IMR-90 (cell line): ENCODE data around the gene COL20A1. TPM values are rescaled to one million over a fixed set of nuclear protein-coding genes. Genes with fewer than 3 reads are reported as not detected.

Source experiments
- ATAC-seq: fragments of 200-7000 bp; cut with Tn5 transposase; 2 replicates; pipeline ENCODE4 v1.9.1; 2020; ENCODE audit warnings: low read depth, mild to moderate bottlenecking, moderate library complexity
- BruUV-seq: library from RNA; stranded (reverse); fragments of 400-500 nt; replicated peaks from 2 replicates; lab custom pipeline; 2021; lab: Mats Ljungman, UMichigan
- CTCF ChIA-PET: fragments of 300-600 bp; formaldehyde crosslinking; extraction: SDS; loops from one replicate; lab custom pipeline; 2021; ENCODE audit warnings: antibody characterized with exemption; lab: Yijun Ruan, JAX
- POLR2A ChIA-PET: fragments of 300-600 bp; sonication (Branson Sonifier 250); formaldehyde crosslinking; loops from one replicate; lab custom pipeline; 2022; ENCODE audit warnings: antibody characterized with exemption; ENCODE audit not compliant: unreplicated experiment; lab: Charles Lee
- DNase-seq: peaks from one replicate; pipeline ENCODE4 v3.0.0; 2013
- H2AFZ ChIP-seq: replicated peaks from 2 replicates; pipeline ENCODE3; 2013; ENCODE audit warnings: low read length, mild to moderate bottlenecking; ENCODE audit not compliant: poor library complexity
- H2AK5ac ChIP-seq: 2 replicates; pipeline ENCODE4 v1.6.1; 2013; ENCODE audit warnings: low read depth, low read length, inconsistent platforms
- H2AK9ac ChIP-seq: replicated peaks from 2 replicates; pipeline ENCODE3; 2013; ENCODE audit warnings: mild to moderate bottlenecking, low read depth, low read length, moderate library complexity; ENCODE audit not compliant: poor library complexity
- H2BK120ac ChIP-seq: 2 replicates; pipeline ENCODE4 v1.6.1; 2013; ENCODE audit warnings: low read depth, low read length, inconsistent platforms
- H2BK15ac ChIP-seq: 3 replicates; pipeline ENCODE4 v1.6.1; 2013; ENCODE audit warnings: low read depth, low read length, inconsistent platforms
- H2BK20ac ChIP-seq: 2 replicates; pipeline ENCODE4 v1.6.1; 2013; ENCODE audit warnings: low read depth, mild to moderate bottlenecking, inconsistent platforms, low read length, moderate library complexity
- H2BK5ac ChIP-seq: 2 replicates; pipeline ENCODE4 v1.6.1; 2013; ENCODE audit warnings: mild to moderate bottlenecking, low read depth, low read length, inconsistent platforms; ENCODE audit not compliant: poor library complexity, severe bottlenecking
- H3K14ac ChIP-seq: replicated peaks from 2 replicates; pipeline ENCODE4 v1.6.1; 2013; ENCODE audit warnings: low read depth, low read length, inconsistent platforms
- H3K18ac ChIP-seq: 2 replicates; pipeline ENCODE4 v1.6.1; 2013; ENCODE audit warnings: low read depth, low read length, control low read depth
- H3K23ac ChIP-seq: 2 replicates; pipeline ENCODE4 v1.6.1; 2013; ENCODE audit warnings: low read depth, low read length, inconsistent platforms
- H3K27ac ChIP-seq: 2 replicates; pipeline ENCODE4 v1.5.1; 2013; ENCODE audit warnings: mild to moderate bottlenecking, control low read depth, low read length; ENCODE audit not compliant: insufficient read depth
- H3K27me3 ChIP-seq: 2 replicates; pipeline ENCODE4 v1.6.1; 2013; ENCODE audit warnings: low read length; ENCODE audit not compliant: control insufficient read depth, insufficient read depth
- H3K36me3 ChIP-seq: 2 replicates; pipeline ENCODE4 v1.6.1; 2013; ENCODE audit warnings: low read length, mixed read lengths; ENCODE audit not compliant: control insufficient read depth, insufficient read depth
- H3K4ac ChIP-seq: 2 replicates; pipeline ENCODE4 v1.6.1; 2013; ENCODE audit warnings: low read depth, low read length, inconsistent platforms
- H3K4me1 ChIP-seq: 2 replicates; pipeline ENCODE4 v1.6.1; 2013; ENCODE audit warnings: low read length, mixed read lengths; ENCODE audit not compliant: control insufficient read depth, insufficient read depth
- H3K4me2 ChIP-seq: 2 replicates; pipeline ENCODE4 v1.6.1; 2013; ENCODE audit warnings: low read depth, mild to moderate bottlenecking, control low read depth, low read length, moderate library complexity
- H3K4me3 ChIP-seq: 2 replicates; pipeline ENCODE4 v1.5.1; 2013; ENCODE audit warnings: low read depth, mild to moderate bottlenecking, control low read depth, low read length, moderate library complexity; ENCODE audit not compliant: insufficient read depth
- H3K56ac ChIP-seq: 2 replicates; pipeline ENCODE4 v1.6.1; 2013; ENCODE audit warnings: low read length, inconsistent platforms; ENCODE audit not compliant: insufficient read depth; ENCODE audit errors: extremely low read depth
- H3K79me1 ChIP-seq, 2 experiments: 2 replicates each; pipeline ENCODE4 v1.6.1; 2013; ENCODE audit warnings: low read length in 2 of 2, inconsistent platforms in 1 of 2, low read depth in 1 of 2
- H3K9ac ChIP-seq: 2 replicates; pipeline ENCODE4 v1.6.1; 2013; ENCODE audit warnings: low read depth, low read length, control low read depth
- H3K9me1 ChIP-seq: 2 replicates; pipeline ENCODE4 v1.6.1; 2013; ENCODE audit warnings: low read length, inconsistent platforms; ENCODE audit not compliant: insufficient read depth
- H3K9me3 ChIP-seq: 2 replicates; pipeline ENCODE4 v1.6.1; 2013; ENCODE audit warnings: low read length; ENCODE audit not compliant: control insufficient read depth, insufficient read depth
- H4K20me1 ChIP-seq: 2 replicates; pipeline ENCODE4 v1.6.1; 2013; ENCODE audit warnings: low read length, inconsistent platforms; ENCODE audit not compliant: insufficient read depth
- H4K5ac ChIP-seq: 2 replicates; pipeline ENCODE4 v1.6.1; 2013; ENCODE audit warnings: mild to moderate bottlenecking, low read depth, low read length, control low read depth
- H4K8ac ChIP-seq, 2 experiments: 2 replicates each; pipeline ENCODE4 v1.6.1; 2013; ENCODE audit warnings: low read depth in 2 of 2, low read length in 2 of 2, control low read depth in 1 of 2, inconsistent platforms in 1 of 2
- H4K91ac ChIP-seq: 2 replicates; pipeline ENCODE4 v1.6.1; 2013; ENCODE audit warnings: low read depth, low read length, inconsistent platforms; ENCODE audit not compliant: insufficient read depth
- BHLHE40 ChIP-seq: fragments of 150-350 bp; IDR thresholded peaks from 2 replicates; pipeline ENCODE4 v1.6.1; 2016; ENCODE audit warnings: mild to moderate bottlenecking, low read depth, low read length
- CEBPB ChIP-seq: IDR thresholded peaks from 2 replicates; pipeline ENCODE4 v1.6.1; 2012; ENCODE audit warnings: low read depth, low read length, improper control_type of control experiment
- CHD1 ChIP-seq: IDR thresholded peaks from 2 replicates; pipeline ENCODE4 v1.6.1; 2012; ENCODE audit warnings: low read depth, low read length, improper control_type of control experiment
- CTCF ChIP-seq: conservative IDR thresholded peaks from 2 replicates; pipeline ENCODE4 v1.5.1; 2012; ENCODE audit warnings: mild to moderate bottlenecking, low read depth, low read length, improper control_type of control experiment
- ELK1 ChIP-seq: fragments of 150-350 bp; IDR thresholded peaks from 2 replicates; pipeline ENCODE4 v1.6.1; 2016; ENCODE audit warnings: low read depth, mild to moderate bottlenecking, low read length, moderate library complexity, borderline replicate concordance
- FOS ChIP-seq: fragments of 150-350 bp; IDR thresholded peaks from 2 replicates; pipeline ENCODE4 v1.6.1; 2016; ENCODE audit warnings: low read depth, low read length
- MAFK ChIP-seq: IDR thresholded peaks from 2 replicates; pipeline ENCODE4 v1.6.1; 2012; ENCODE audit warnings: low read depth, low read length, improper control_type of control experiment
- NFE2L2 ChIP-seq: fragments of 150-350 bp; IDR thresholded peaks from 2 replicates; pipeline ENCODE4 v1.6.1; 2016; ENCODE audit warnings: low read depth, mild to moderate bottlenecking, low read length
- POLR2A ChIP-seq: IDR thresholded peaks from 2 replicates; pipeline ENCODE4 v1.6.1; 2012; ENCODE audit warnings: mild to moderate bottlenecking, low read depth, low read length
- RAD21 ChIP-seq: IDR thresholded peaks from 2 replicates; pipeline ENCODE4 v1.6.1; 2012; ENCODE audit warnings: low read length, improper control_type of control experiment
- RCOR1 ChIP-seq: IDR thresholded peaks from 2 replicates; pipeline ENCODE4 v1.6.1; 2012; ENCODE audit warnings: mild to moderate bottlenecking, low read length, improper control_type of control experiment; ENCODE audit not compliant: insufficient replicate concordance
- USF2 ChIP-seq: fragments of 150-350 bp; IDR thresholded peaks from 2 replicates; pipeline ENCODE4 v1.6.1; 2017; ENCODE audit warnings: mild to moderate bottlenecking, antibody characterized with exemption, low read length, low read depth
- WGBS, 2 experiments: methylation state at CpG; one replicate each; pipeline versions ENCODE4 v1.1.5 to v1.1.7; 2013; ENCODE audit warnings: missing lambda C conversion rate in 2 of 2; ENCODE audit not compliant: insufficient read length in 1 of 2; ENCODE audit errors: extremely low coverage in 2 of 2; 5-methylcytosine and 5-hydroxymethylcytosine counted together
- dilution Hi-C: fragments of 300-500 bp; cut with HindIII; formaldehyde crosslinking; loops from one replicate; pipeline ENCODE4 v1.14.3; 2018; ENCODE audit warnings: low sequenced_read_pairs; ENCODE audit not compliant: unreplicated experiment
- in situ Hi-C: fragments of 300-500 bp; cut with MboI; formaldehyde crosslinking; loops from 3 replicates; pipeline ENCODE4 v1.14.3; 2019; ENCODE audit warnings: low sequenced_read_pairs, inconsistent platforms, mixed read lengths
- intact Hi-C: fragments of 100-400 bp; cut with micrococcal nuclease; formaldehyde crosslinking; loops from 2 replicates; pipeline ENCODE4 v1.10.0; 2022
- polyA plus RNA-seq, 3 experiments: library from polyadenylated mRNA; depleted of rRNA; stranded (reverse); fragments of >200 nt; gene quantifications; 2 replicates each; pipeline ENCODE4 v1.2.3, GENCODE V29; 2012; ENCODE audit warnings: low replicate concordance in 1 of 3
- total RNA-seq: library from RNA; depleted of rRNA; stranded (reverse); fragments of >200 nt; gene quantifications from 2 replicates; pipeline ENCODE4 v1.2.3, GENCODE V29; 2012

COL20A1 gene
- total and polyA plus RNA-seq, 2 of the 4 experiments (the other 2 are of a cell fraction): not detected

GRCh38 chr20:63325021-63325471 is 32.1 kb downstream of the COL20A1 start:
- no peaks in the 10 kb centered on the region for H3K9me1 ChIP-seq

More at GRCh38 chr20:63325021-63325471, 32.1 kb downstream of the COL20A1 start:
- H3K36me3 ChIP-seq: no peaks in the 10 kb centered on the region
- no peak overlapping the region for H3K4me3 ChIP-seq
- no peak overlapping the region for H3K9ac ChIP-seq
- ATAC-seq: no peak
- no peak overlapping the region for H3K56ac ChIP-seq
- H3K4me1 ChIP-seq: peaks cover 4% of the 10 kb centered on the region; the same call in 1 of the 2 replicates
- intact Hi-C loops (no loop called here), in situ Hi-C loops (no loop called here), dilution Hi-C loops (no loop called here)
- no peaks in the 10 kb centered on the region for H3K79me1 ChIP-seq
- H3K23ac ChIP-seq: no peak overlapping the region
- CTCF ChIA-PET: no interaction called here
- H2AFZ ChIP-seq: no peak overlapping the region
- no peak overlapping the region for H2AK5ac ChIP-seq
- H3K9me3 ChIP-seq: no peaks in the 10 kb centered on the region
- no peak overlapping the region for H3K27ac ChIP-seq
- no peak overlapping the region for H3K18ac ChIP-seq
- WGBS, 2 experiments: 50% methylated on average over 1 of the region's 10 CpGs; no CpG with 5 or more reads in 1 of the 2 experiments
- no peak for DNase-seq
- H3K27me3 ChIP-seq: peaks cover 44% of the 10 kb centered on the region
- TF ChIP-seq CTCF (no peak), MAFK (no peak), USF2 (no peak), CHD1 (no peak), RAD21 (no peak), CEBPB (no peak), POLR2A (no peak), RCOR1 (no peak), BHLHE40 (no peak), NFE2L2 (no peak), ELK1 (no peak), FOS (no peak)
- H2BK5ac ChIP-seq: no peak overlapping the region
- no TSS peak for BruUV-seq
- no peaks in the 10 kb centered on the region for H4K20me1 ChIP-seq
- no peak overlapping the region for H2BK15ac ChIP-seq
- no peak overlapping the region for H2BK120ac ChIP-seq
- no peak overlapping the region for H3K14ac ChIP-seq
- no peak overlapping the region for H4K5ac ChIP-seq
- H3K4ac ChIP-seq: no peak overlapping the region
- H3K4me2 ChIP-seq: no peak overlapping the region
- H2BK20ac ChIP-seq: no peak overlapping the region
- no peak overlapping the region for H2AK9ac ChIP-seq
- H4K91ac ChIP-seq: no peak overlapping the region
- POLR2A ChIA-PET: no interaction called here
- no peak overlapping the region for H4K8ac ChIP-seq
